HG02759 (cell line): Measurements from ENCODE around the gene METTL22.

Source experiments
- ATAC-seq: cut with Tn5 transposase; IDR thresholded peaks from one replicate; pipeline ENCODE4 v1.9.1; 2021; ENCODE audit warnings: mild to moderate bottlenecking, moderate library complexity; ENCODE audit not compliant: unreplicated experiment

The METTL22 gene, protein sequence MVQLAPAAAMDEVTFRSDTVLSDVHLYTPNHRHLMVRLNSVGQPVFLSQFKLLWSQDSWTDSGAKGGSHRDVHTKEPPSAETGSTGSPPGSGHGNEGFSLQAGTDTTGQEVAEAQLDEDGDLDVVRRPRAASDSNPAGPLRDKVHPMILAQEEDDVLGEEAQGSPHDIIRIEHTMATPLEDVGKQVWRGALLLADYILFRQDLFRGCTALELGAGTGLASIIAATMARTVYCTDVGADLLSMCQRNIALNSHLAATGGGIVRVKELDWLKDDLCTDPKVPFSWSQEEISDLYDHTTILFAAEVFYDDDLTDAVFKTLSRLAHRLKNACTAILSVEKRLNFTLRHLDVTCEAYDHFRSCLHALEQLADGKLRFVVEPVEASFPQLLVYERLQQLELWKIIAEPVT

DNA sequence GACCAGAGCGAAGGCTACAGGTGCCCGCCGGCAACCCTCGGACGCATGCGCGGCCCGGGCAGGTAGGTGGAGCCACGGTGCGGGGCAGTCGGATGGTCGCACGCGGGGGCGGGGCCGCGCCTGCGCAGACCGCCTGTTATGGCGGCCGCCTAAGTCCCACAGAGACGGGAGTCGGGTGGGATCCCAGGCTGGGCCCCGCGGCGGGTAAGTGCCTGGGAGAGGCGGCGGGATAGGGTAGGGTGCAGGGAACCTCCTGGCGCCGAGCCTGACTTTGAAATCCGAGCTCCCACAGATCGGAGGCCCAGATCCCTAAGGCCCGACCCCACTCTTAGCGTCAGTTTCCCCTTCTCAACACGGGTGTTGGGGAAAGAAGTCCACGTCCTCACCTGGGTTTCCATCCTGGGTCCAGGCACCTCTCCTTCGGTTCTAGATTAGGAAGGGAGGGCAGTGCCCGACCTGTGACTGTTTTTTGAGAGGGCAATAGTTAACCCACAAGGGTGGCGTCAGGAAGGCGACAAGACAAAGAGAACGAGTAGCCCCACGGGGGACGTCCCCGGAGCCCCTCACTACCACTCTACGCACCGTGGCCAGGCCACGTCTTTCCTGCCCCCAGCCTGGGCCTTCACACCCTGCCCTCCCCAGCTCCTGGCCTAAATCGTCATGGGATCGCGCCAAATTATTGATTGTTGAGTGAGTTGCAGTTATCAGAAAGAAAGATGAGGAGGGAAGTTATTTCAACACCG, at the start of gene METTL22:
Gene METTL22, plus strand, starts transcription at position 127 of the 743 bp plus-strand sequence. CDS start 3,968 bp downstream, outside the sequence.
- ATAC-seq: peak; percentile 96

DNA sequence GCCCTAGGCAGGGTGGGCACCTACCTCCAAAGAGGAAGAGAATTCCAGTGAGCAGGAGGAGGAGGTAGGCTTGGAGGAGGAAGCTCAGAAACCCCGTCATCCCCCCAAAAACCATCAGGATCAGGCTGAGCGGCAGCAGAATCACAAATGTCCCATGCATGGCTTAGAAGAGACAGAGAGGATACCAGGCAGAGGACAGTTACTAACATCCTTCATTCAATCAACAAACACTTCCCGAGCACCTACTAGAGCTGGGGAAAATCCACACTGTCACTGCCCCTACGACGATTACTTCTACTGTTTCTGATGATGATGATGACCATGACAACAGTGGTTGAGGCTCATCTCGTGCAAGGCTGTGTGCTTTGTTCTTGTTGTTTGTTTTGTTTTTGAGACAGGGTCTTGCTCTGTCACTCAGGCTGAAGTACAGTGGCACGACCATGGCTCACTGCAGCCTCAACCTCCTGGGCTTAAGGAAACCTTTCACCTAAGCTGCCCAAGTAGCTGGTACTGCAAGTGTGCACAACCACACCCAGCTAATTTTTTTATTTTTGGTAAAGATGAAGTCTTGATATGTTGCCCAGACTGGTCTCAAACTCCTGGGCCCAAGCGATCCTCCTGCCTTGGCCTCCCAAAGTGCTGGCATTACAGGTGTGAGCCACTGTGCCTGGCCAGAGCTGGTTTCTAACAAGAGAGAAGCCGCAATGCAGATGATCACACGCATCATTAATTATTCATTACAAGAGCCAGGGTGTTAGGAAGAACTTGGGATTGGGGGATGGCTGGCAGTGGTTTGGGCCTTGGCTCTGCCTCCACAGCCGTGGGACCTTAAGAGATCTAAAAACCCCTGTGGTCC, 49.2 kb upstream of the METTL22 start:
- no peak for ATAC-seq

DNA sequence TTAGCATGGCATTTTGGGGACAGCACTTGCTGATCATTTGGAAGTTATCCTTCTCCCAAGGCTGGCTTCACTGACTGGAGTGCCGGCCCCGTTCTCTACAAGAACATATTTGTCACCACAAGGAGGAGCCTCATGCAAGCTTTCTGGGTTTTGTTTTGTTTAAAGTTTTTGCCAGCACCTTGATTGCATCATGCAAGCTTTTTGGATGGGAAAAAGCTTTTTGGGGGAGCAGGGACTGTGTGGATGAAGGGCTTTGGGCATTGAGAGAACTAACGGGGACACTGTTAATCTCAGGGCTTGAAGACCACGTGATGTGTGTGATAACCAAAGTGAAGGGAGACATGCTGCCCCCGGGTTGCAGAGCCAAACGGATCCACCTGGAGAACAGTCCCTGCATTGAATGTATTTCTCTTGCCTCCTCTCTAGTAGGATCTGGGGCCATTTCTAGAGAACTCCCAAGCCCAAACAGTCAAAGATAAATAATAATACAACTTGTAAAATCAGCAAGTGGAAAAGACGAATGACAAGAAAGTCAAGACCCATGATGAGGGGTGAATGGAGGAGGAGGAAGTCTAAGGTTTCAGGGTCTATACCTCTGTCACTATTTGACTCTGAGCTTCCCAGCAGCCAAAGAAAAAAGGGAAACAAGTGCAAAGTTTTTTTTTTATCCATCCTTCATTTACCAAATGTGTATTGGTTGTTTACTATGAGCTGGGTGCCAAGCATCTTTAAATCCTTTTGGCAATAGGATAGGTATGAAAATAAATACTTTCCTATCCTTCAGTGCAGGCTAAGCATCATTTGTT, 48.4 kb upstream of the METTL22 start:
- ATAC-seq: no peak

DNA sequence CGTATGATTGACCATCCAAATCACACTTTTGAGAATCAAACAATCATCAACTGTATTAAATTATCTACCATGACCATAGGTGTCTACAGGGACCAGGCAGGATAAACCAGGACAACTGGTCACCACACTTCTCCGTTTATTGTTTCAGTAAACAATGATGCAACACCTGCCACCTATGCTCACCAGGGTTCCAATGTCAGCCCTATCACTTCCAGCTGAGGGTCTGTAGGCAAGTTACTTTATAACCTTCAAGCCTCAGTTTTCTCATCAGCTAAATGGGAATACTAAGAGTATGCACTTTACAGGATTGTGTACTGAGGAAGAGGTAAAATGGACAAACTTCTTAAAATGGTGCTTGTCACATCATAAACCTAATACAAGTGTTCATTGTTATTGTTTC, 46.1 kb upstream of the METTL22 start:
- ATAC-seq: no peak

DNA sequence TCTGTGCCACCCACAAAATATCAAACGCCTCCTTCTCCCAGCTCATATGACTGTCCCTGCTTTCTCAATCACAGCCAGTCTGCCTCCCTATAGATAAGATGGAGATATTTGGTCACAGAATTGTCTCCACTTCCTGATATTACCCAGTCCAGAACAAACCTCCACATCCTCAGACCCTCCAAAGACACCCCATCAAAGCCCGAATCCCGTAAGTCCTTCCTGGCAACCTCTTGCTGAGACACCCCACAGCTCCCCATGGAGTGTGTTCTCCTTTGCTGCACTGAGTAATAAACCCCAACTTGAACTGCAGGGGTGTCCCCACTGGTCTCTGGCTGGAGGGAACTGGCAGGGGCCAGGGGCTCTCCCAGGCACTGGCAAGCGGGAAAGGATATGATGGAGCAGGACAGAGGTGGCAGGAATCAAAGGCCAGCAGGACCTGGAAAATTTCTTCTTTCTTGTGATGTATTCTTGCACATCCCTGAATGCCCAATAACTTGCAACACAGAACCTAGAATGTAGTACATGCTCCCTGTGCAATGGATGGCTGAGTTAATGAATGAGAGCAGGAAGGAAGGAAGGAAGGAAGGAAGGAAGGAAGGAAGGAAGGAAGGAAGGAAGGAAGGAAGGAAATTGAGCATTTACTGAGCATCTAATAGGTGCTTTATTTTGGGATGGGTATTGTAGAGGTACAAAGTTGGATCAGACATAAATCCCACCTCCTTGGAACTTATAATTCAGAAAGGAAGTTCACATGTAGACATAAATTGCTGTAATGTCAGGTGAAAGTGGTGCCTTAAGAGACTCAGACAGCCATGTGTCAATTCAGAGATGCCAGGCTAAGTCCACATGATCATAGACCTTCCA, 45.1 kb upstream of the METTL22 start:
- ATAC-seq: no peak

DNA sequence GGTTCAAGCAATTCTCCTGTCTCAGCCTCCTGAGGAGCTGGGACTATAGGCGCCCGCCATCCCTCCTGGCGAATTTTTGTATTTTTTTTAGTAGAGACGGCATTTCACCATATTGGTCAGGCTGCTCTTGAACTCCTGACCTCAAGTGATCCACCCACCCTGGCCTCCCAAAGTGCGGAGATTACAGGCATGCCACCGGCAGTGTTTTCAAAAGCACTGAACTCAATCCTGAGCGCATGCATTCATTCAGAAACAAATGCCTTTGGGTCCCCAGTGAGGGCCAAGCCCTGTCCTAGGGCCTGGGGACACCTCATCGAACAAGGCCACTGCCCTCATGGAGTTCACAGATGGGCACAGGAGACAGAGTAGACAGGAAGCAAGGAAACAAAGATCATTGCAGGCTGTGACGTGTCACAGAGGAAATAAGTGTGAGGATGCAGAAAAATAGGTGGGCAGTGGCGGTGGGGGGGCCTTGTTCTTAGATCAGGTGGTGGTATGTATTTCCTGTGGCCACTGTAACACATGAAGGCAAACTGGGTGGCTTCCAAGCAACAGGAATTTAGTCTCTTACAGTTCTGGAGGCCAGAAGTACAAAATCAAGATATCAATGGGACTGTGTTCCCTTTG, 43.7 kb upstream of the METTL22 start:
- ATAC-seq: no peak

DNA sequence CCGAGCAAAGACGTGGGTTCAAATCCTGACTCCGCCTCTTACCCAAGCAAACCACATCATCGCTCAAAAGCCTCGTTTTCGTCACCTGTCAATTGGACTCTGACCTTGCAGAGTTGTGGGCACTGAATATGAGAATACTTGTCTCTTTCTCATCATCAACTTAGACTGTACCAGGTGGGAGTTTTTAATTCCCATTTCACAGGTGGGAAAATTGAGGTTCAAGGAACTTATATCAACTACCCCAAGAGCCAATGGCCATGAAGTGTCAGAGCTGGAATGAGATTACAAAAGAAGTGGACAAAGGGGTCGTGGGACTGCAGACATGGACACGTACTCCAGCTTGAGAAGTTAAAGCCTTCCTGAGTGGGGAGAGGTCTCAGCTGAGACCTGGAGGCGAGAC, 41.9 kb upstream of the METTL22 start:
- ATAC-seq: no peak

DNA sequence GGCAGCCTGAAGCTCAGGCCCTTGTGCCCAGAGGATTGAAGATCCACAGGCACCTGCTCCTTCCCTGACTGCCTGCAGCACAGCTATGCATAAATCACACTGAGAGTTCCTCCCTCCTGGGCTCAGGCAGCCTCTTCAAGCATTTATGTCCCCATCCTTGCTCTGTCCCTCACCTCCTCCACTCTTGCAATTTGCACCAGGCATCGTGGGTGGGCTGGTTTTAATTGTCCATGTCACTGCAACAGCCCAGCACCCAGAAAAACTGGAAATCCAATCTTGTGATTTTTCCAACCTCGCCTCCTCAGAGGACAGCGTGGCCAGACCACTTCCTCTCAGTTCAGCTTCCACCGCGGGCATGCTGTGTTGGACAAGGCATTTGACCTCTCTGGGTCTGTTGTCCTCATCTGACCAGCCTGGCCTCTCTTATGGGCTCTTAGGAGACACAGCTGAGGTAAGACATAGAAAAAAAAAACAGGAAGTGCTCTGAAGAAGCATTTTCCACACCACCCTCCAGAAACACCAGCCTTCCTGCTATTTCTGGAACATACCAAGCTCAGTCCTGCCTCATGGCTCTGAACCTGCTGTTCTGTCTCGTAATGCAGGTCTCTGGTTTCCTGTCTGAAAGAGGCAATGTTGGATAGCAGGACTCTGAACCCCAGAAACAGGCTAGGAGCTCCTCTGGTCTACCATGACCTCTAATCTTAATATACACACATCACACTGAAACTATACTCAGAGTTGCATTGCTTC, 39.5 kb upstream of the METTL22 start:
- no peak for ATAC-seq

DNA sequence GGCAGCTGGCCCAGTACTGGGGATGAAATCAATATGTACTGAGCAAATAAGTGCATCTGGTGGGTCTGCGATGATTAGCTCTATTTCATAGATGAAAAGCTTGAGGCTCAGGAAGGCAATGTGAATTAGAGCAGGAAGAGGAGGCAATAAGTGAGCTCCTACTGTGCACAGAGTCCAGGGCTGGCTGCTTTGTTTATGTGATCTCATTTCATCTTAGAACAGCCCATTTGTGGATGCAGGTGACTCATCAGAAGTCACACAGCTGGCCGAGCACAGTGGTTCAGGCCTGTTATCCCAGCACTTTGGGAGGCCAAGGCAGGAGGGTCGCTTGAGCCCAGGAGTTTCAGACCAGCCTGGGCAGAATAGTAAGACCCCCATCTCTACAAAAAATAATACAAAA, 38.3 kb upstream of the METTL22 start:
- ATAC-seq: no peak

DNA sequence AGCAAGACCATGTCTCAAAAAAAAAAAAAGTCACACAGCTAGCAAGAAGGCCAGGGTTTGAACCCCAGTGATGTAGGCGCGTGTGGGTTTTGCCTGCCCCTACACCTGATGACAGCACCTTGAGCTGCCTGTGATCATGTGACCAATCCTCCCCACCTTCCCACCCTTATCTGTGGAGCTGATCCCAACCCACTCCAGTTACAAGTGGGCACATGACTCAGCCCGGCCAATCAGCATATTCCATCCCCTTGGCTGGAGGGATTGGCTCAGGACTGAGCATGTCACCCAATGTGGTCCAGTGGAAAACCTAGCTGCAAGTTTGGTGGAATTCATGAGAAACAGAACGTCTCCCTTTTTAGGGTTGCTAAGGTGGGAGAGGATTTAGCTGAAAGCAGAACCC, 37.8 kb upstream of the METTL22 start:
- ATAC-seq: no peak

DNA sequence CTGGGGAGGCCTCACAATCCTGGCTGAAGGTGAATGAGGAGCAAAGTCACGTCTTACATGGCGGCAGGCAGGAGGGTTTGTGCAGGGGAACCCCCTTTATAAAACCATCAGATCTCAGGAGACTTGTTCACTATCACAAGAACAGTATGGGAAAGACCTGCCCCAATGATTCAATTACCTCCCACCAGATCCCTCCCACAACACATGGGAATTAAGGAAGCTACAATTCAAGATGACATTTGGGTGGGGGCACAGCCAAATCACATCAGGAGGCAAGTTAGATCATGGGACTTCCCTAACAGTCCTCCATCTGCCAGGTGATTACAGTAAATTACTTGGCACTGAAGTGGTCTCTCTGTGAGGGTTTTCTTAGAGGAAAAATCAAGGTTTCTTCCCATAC, 36.5 kb upstream of the METTL22 start:
- no peak for ATAC-seq

DNA sequence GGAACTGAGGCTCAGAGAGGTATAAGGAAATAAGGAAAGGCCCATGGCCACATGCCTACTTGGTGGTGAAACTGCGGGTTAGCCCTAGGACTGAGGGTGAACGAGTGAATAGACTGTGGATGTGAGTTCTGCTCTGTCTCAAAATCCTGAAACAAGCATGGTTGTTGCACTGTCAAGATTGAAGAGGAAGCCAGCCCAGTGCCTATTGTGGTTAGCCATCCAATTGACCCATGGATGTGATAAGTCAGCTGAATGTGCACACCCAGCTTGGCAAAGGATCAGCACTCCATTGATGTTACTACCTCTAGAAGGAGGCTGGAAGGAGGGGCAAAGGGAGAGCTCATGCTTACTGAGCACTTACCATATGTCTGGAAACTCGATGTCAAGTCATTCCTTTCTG, 35.6 kb upstream of the METTL22 start:
- ATAC-seq: no peak

DNA sequence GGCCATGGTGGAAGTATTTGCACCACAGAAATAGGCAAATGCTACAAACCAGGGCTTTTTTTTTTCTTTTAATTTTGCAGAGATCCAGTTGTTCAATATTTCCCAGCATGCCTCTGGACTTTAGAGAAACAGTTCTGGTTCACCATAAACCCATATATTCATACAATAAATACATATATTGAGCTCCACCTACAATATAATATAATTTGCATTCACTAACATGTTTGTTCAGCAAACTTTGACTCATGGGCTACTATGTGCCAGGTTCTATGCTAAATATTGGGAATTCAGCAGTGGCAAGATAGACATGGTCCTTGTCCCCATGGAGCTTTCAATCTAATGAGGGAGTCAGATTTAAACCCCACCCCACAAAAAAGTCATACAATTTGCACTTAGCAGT, 34.4 kb upstream of the METTL22 start:
- ATAC-seq: no peak

DNA sequence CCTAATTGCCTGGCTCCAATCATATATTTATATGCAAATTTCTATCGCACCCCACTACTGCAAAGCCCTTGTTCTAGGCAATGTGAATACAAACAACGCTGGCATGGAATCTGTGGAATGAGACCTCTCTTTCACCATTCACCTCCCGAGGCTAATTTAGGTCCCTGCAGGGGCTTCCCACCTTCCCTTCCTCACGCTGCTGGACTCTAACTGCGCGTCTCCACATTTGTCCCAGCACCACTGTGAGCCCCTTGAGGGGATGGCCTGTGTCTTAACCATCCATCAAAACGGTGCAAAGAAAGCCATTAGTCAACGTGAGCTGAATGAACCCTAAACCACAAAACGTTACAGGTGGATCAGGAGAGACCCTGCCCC, 32.8 kb upstream of the METTL22 start:
- no peak for ATAC-seq

DNA sequence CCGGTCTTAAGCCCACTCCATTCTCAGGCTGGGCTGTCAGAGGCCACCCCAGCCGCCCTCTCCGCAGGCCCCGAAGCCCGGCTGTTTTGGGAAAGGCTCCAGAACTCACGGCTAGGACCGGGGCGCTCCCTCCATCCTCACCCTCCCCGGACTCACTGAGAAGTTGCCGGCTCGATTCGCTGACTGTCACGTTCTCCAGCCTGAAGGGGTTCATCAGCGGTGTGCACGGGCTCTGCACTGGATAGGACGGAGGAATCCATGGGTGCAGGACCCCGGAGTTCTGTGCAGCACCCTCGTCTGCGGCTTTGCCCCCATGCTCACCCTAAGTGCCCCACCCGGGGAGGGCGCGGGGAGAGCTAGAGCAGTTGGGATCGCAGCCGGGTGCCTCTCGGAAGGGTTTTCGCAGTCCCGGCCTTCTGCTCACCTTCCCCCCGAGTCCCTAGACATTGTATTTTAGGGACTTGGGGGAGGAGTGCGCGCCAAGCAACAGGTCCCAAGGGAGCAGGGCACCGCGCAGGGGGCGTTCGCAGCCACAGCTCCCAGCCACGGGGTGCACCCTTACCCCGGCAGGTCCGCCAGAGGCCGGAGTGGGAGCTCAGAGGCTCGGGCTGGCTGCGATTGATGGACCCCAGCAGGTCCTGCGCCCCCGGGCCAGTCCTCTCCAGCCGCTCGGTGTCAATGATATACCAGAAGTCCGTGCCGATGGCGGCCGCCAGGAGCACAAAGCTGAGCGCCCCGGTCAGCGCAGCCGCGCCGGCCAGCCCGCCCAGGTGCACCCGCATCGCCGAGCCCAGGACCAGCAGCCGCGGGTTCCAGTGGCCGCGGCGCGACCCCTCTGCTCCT, 32.2 kb upstream of the METTL22 start:
- no peak for ATAC-seq

DNA sequence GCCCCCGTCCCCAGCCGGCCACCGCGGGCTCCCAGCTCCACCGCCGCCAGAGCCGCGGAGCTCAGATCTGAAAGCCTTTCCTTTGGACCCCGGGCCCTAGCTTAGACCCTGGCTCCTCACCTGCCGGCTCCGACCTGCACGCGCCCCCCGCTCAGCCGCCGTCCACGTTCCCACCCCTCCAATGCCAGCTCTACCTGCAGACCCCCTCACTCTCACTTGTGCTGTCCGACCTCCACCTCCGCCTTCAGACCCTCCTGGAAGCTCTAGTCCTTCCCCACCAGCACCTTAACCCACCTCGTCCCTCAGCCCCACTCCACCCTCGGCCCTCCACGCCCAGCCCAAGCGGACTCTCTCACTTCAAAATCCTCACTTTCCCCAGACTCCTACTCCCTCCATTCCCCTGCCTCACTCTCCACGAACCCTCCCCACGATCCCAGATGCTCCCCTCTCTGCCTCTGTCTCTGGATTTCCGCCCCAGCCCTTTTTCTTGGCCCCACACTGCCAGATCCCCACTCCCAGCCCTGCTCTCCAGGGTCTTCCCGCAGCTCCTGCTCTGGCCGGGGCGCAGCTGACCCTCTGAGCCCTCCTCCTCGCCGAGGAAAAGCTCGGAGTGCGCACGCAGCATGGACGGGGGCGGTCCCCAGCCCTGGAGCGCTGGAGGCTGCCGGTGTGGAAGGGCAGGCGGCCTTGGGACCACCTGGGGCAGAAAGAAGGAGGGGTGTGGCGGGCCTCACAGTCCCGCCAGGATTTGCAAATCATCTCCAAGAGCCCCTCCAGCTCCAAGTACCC, 31.4 kb upstream of the METTL22 start, which contains the start of gene TMEM114:
Gene TMEM114, minus strand, starts transcription at position 612 of the 789 bp plus-strand sequence. CDS start 673 bp downstream, outside the sequence.
- ATAC-seq: no peak

DNA sequence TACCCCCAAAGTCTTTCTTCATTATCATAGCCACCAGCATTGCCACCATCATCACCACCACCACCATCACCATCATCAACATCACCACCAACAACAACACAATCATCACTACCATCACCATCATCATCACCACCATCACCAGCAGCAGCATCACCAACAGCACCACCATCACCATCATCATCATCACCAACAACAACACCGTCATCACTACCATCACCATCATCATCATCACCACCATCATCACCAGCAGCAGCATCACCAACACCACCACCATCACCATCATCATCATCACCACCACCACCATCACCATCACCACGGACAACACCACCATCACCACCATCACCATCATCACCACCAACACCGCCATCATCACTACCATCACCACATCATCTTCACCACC, 30.7 kb upstream of the METTL22 start:
- ATAC-seq: no peak
